Cardiac atrium fibroblast (primary cell): ENCODE data around the gene OR2F1. TPM values are rescaled to one million over a fixed set of nuclear protein-coding genes. Genes with fewer than 3 reads are reported as not detected.

Source experiments
- total RNA-seq: library from RNA; depleted of rRNA; stranded (reverse); fragments of >200 nt; gene quantifications from 2 replicates; pipeline ENCODE4 v1.2.3, GENCODE V29; 2015

OR2F1 gene, protein sequence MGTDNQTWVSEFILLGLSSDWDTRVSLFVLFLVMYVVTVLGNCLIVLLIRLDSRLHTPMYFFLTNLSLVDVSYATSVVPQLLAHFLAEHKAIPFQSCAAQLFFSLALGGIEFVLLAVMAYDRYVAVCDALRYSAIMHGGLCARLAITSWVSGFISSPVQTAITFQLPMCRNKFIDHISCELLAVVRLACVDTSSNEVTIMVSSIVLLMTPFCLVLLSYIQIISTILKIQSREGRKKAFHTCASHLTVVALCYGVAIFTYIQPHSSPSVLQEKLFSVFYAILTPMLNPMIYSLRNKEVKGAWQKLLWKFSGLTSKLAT
- not detected in 2 replicates for total RNA-seq

DNA sequence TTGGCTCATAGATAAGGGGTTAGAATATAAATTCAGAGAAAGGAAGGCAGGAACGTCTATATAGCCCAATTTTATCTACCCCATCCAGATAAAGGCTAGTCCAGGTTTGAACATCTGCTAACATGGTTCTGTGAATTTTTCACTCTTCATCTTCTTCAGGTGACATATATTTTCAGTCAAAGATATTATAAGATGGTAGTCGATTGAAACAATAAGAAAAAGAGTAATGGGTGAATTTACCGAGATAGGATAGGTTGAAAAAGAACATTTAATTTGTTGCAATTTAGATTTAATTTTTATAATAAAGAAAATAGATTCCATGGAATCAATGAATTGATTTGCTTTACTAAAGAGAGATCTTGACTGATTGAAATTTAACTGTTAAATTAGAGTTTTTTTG, at the start of gene OR2F1:
TSS of gene OR2F1 (plus strand) at position 301 of the 400 bp plus-strand sequence. CDS start 5,127 bp downstream, outside the sequence.

DNA sequence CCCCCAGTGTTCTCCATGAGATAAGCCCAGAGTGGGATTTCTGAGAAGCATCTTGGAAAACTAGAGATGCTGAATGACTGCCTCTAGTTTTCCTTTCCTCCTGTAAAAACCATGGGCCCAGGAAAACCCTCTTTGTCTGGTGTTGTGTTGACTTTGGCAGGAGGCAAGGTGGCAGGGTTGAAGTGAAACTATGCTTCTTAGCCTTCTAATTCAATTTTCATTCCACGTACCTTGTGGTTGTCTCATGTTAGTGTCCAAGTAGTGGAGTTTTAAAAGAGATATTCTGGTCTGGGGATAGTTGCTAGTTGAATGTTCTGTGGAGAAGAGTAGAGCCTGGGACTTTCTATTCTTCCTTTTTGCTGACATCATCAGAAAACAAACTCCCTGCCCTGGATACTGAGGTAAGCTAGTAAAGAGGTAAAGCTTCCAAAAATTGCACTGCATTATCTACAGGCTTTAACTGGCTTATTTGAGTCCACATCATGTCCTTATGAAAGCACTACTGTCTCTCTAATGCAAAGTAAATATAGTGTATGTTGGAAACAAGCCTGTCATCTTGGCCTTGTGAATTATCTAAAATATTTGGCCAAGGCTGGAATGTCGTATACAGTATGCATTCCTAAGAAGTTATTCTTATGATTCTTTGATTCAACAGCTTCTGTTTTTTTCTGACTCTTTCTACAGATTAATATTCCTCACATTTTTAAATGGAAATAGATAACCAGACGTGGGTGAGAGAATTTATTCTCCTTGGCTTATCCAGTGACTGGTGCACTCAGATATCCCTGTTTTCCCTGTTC, 19.9 kb upstream of the OR2F1 start, which contains the start of gene OR2F2:
TSS of gene OR2F2 (plus strand) at position 708 of the 800 bp plus-strand sequence. CDS start at position 708, 0 bp downstream.

DNA sequence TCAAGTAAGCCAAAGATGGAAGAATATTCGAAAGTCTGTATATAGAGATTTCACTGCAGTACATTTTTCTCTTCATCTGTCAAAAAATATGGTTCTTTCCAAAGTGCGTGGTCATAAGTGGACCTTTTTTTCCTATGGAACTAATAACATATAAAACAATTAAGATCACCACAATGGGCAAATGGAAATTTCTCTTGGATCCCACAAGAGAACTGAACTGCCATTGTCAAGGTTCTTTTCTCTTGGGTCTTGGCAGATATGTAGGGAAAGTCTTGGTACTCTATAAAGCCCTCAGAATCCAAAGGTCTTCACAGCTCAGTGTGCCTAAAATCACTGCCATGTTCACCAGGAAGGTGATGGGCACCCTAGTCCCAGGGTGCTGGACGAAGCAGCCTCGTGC, 45.4 kb downstream of the OR2F1 start, which contains the start of gene OR6B1:
TSS of gene OR6B1 (plus strand) at position 301 of the 400 bp plus-strand sequence. CDS start 3,677 bp downstream, outside the sequence.

Other genes starting within 250 kb of the OR2F1 start
- gene CTAGE6, start 197.1 kb upstream of the OR2F1 start, total RNA-seq: not detected in 2 replicates
- gene TCAF1, start 52.7 kb upstream of the OR2F1 start, total RNA-seq: 102 and 103 TPM in 2 replicates
- gene OR2F2, start 19.6 kb upstream of the OR2F1 start, total RNA-seq: not detected in 2 replicates
- gene OR6B1, start 45.5 kb downstream of the OR2F1 start, total RNA-seq: not detected in 2 replicates
- gene OR2A5, start 94.1 kb downstream of the OR2F1 start, total RNA-seq: not detected in 2 replicates
- gene OR2A25, start 115.0 kb downstream of the OR2F1 start, total RNA-seq: not detected in 2 replicates
- gene OR2A12, start 131.4 kb downstream of the OR2F1 start, total RNA-seq: not detected in 2 replicates
- not detected in 2 replicates for gene OR2A2, start 154.7 kb downstream of the OR2F1 start, total RNA-seq
- not detected in 2 replicates for gene OR2A14, start 168.3 kb downstream of the OR2F1 start, total RNA-seq
- under 0.01 and 0.65 TPM in 2 replicates for gene CTAGE4, start 228.6 kb downstream of the OR2F1 start, total RNA-seq
- gene ARHGEF35, start 241.0 kb downstream of the OR2F1 start, total RNA-seq: 0.65 TPM in 1 of 2 replicates, not detected in the other